HG03521 (cell line): ENCODE measurements around the gene KRTAP10-10.
"Not testable (repeated sequence)": the region's sequence is repeated elsewhere in the genome, so short reads cannot be mapped to it uniquely, and the experiment has no call there.

Experiments used
- ATAC-seq: cut with Tn5 transposase; IDR thresholded peaks from one replicate; pipeline ENCODE4 v1.9.1; 2021; ENCODE audit warnings: mild to moderate bottlenecking, moderate library complexity; ENCODE audit not compliant: unreplicated experiment

The KRTAP10-10 gene

DNA sequence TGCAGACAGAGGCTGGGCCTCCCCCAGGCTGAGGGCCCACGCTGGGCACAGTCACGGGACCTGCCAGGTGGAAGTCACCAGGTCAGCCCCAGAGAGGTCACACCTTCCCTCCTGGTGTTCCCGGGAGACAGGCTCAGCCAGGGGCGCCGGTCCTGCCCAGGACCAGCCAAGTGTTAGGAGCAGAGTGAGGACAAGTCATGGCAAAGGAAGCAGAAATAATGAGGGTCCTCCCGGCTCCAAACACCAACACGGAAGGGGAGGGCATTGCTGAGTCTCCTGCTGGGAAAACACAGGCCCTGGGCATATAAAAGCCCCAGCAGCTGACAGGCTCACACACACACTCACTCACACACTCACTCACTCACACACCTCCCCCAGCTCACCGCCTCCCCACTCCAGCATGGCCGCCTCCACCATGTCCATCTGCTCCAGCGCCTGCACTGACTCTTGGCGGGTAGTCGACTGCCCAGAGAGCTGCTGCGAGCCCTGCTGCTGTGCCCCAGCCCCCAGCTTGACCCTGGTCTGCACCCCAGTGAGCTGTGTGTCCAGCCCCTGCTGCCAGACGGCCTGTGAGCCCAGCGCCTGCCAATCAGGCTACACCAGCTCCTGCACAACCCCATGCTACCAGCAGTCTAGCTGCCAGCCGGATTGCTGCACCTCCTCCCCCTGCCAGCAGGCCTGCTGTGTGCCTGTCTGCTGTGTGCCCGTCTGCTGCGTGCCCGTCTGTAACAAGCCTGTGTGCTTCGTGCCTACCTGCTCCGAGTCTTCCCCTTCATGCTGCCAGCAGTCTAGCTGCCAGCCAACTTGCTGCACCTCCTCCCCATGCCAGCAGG, at the start of gene KRTAP10-10:
TSS of gene KRTAP10-10 (plus strand) at position 339 of the 833 bp plus-strand sequence. CDS start at position 401, 62 bp downstream.
- ATAC-seq: no peak

GRCh38 chr21:44589094-44589493, 48.1 kb upstream of the KRTAP10-10 start:
- ATAC-seq: no peak

GRCh38 chr21:44589586-44590305, 47.4 kb upstream of the KRTAP10-10 start:
- ATAC-seq: no peak

- ATAC-seq: no peak
Measured at GRCh38 chr21:44590311-44590721, 46.8 kb upstream of the KRTAP10-10 start.

GRCh38 chr21:44590897-44591800, 46.0 kb upstream of the KRTAP10-10 start:
- ATAC-seq: not testable (repeated sequence)

- not testable (repeated sequence) for ATAC-seq
Measured at GRCh38 chr21:44591801-44592130, 45.4 kb upstream of the KRTAP10-10 start.

DNA sequence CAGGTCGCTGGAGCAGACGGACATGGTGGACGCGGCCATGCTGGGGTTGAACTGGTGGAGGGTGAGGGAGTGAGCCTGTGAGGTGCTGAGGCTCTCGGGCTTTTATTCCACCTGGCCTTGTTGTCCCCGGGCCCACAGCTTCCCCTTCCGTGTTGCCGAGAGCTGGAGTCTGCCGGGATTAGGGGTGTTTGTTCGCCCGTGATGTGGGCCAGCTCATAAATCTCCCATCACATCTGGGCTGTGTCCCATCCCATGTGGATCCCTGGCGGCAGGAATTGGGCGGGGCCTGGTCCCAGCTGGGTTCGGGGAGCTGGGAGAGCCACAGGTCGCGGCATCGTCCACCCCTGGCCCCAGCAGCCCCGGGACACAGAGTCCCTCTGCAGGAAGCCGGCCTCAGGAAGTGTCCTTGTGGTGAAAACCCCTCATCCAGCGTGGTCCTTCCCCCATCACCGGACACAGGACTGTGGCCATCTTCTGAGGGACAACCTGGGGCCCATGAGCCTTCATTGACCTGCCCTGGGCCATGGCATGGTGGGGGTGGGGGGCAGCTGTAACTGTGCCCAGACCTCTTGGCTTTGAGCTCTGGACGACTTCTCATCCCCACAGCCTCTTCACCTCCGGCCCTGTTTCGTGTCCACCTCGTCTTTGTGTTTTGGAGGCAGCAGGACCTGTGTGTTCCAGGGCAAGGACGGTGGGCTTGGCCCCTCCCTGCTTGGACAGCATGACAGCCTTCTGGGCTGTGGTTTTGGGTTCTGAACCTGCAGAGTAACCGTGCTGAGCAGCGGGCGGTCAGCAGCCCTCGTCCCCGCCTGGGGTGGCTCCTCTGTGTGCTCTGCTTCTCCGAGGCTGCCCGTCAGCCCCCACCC, 44.5 kb upstream of the KRTAP10-10 start, which contains the start of gene KRTAP10-6:
TSS of gene KRTAP10-6 (minus strand) at position 60 of the 866 bp plus-strand sequence. CDS start at position 39, 21 bp downstream.
- ATAC-seq: no peak

- ATAC-seq: no peak
Measured at GRCh38 chr21:44593598-44594405, 43.4 kb upstream of the KRTAP10-10 start.

- ATAC-seq: no peak
Measured at GRCh38 chr21:44594406-44594916, 42.7 kb upstream of the KRTAP10-10 start.

GRCh38 chr21:44595524-44595923, 41.6 kb upstream of the KRTAP10-10 start:
- no peak for ATAC-seq

- ATAC-seq: no peak
Measured at GRCh38 chr21:44596068-44596725, 41.0 kb upstream of the KRTAP10-10 start.

GRCh38 chr21:44598061-44598460, 39.1 kb upstream of the KRTAP10-10 start:
- ATAC-seq: no peak

- ATAC-seq: no peak
Measured at GRCh38 chr21:44599264-44600029, 37.7 kb upstream of the KRTAP10-10 start.

DNA sequence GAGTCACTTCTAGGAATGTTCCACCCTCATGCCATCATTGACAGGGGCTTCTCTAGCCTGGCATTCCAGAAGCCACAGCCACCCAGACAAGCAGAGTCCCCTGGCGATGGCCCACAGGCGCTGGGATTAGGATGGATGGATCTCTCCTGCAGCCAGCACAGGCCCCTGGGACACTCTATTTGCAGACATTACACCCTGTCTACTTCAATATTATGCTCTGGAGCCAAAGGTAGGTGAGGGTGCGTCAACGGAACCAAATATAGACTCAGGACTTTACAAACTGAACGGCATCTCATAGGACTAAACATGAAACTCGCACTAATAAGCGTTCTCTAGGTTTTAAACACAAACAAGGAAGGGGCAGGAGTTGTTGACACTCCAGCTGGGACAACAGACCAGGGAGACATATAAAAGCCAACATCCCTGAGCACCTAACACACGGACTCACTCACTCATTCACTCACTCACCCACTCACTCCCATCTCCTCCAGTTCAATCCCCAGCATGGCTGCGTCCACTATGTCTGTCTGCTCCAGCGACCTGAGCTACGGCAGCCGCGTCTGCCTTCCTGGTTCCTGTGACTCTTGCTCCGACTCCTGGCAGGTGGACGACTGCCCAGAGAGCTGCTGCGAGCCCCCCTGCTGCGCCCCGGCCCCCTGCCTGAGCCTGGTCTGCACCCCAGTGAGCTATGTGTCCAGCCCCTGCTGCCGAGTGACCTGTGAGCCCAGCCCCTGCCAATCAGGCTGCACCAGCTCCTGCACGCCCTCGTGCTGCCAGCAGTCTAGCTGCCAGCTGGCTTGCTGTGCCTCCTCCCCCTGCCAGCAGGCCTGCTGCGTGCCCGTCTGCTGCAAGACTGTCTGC, 36.8 kb upstream of the KRTAP10-10 start, which contains the start of gene KRTAP10-7:
TSS of gene KRTAP10-7 (plus strand) at position 480 of the 861 bp plus-strand sequence. CDS start at position 505, 25 bp downstream.
- not testable (repeated sequence) for ATAC-seq

DNA sequence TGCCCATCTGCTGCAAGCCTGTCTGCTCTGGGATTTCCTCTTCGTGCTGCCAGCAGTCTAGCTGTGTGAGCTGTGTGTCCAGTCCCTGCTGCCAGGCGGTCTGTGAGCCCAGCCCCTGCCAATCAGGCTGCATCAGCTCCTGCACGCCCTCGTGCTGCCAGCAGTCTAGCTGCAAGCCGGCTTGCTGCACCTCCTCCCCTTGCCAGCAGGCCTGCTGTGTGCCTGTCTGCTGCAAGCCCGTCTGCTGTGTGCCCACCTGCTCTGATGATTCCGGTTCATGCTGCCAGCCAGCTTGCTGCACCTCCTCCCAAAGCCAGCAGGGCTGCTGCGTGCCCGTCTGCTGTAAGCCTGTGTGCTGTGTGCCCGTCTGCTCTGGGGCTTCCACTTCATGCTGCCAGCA, 36.1 kb upstream of the KRTAP10-10 start:
- not testable (repeated sequence) for ATAC-seq
